ENCODE measurements around the gene OR13J1.
A peak's percentile ranks its signal among the peaks of the same experiment; 100 is the strongest.
"Not testable (repeated sequence)": the region's sequence is repeated elsewhere in the genome, so short reads cannot be mapped to it uniquely, and the experiment has no call there.

Gene OR13J1

DNA sequence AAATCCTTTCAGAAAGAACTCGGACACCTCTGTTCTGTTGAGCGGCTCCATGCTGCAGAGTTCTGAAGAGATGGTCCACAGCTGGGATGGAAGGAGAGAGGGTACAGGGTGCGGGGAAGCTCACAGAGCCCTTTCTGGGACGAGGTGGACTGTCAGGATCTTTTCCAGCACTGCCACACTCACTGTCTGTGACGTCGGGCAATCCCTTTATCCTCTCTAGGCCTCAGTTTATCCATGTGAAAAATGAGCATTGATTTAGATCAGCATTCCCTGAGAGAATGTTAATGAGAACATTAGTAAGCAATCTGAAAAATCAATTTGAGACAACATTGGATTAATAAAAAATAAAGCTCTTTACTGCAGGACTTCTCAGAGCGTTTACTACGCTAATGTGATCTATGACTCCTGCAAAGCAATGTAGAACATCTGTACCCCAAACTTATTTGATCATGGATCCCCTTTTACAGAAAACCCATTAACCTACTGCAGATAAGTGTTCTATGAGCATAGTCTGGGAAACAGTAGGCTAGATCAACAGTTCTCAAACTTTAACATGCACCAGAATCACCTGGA, at the start of gene OR13J1:
OR13J1 (minus strand) TSS at position 51 of the 573 bp plus-strand sequence; CDS start at position 51, 0 bp downstream.
- no peak for DNase-seq (ENCODE audit: low spot score)
- FAIRE-seq: no peak

GRCh38 chr9:35919212-35920008, 49.2 kb upstream of the OR13J1 start:
- DNase-seq (ENCODE audit: low spot score) (no peak), FAIRE-seq (no peak)

- FAIRE-seq: no peak
- DNase-seq (ENCODE audit: low spot score): no peak
These were observed 48.6 kb upstream of the OR13J1 start for GRCh38 chr9:35918780-35919179.

- DNase-seq (ENCODE audit: low spot score): no peak
- FAIRE-seq: no peak
These were observed 47.1 kb upstream of the OR13J1 start for GRCh38 chr9:35917261-35917660.

- DNase-seq (ENCODE audit: low spot score): no peak
- no peak for FAIRE-seq
These were observed 45.6 kb upstream of the OR13J1 start for GRCh38 chr9:35915681-35916294.

DNA sequence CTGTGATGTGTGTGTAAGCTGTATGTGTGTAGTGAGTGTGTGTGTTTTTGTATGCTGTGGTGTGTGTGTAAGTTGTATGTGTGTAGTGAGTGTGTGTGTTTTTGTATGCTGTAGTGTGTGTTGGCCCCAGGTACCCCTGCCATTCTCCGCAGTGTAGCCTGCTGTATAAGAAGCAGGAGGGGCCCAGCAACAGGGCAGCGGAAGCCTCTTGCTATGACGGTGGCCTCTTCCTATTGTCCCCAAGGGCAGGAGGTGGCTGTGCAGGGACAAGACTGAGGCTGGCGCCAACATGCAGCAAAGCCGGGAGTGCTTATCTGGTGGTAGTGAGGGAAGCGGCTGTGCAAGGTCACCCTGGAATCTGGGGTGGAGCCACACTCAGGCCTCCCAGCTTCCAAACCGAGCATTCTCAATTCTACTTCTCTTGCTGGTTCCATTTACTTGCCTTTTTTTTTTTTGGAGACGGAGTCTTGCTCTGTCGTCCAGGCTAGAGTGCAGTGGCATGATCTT, 44.2 kb upstream of the OR13J1 start:
- FAIRE-seq (no peak), DNase-seq (ENCODE audit: low spot score) (no peak)

DNA sequence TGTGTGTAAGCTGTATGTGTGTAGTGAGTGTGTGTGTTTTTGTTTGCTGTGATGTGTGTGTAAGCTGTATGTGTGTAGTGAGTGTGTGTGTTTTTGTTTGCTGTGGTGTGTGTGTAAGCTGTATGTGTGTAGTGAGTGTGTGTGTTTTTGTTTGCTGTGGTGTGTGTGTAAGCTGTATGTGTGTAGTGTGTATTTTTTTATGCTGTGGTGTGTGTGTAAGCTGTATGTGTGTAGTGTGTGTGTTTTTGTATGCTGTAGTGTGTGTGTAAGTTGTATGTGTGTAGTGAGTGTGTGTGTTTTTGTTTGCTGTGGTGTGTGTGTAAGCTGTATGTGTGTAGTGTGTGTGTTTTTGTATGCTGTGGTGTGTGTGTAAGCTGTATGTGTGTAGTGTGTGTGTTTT, 43.2 kb upstream of the OR13J1 start:
- not testable (repeated sequence) for FAIRE-seq; DNase-seq (ENCODE audit: low spot score)

DNA sequence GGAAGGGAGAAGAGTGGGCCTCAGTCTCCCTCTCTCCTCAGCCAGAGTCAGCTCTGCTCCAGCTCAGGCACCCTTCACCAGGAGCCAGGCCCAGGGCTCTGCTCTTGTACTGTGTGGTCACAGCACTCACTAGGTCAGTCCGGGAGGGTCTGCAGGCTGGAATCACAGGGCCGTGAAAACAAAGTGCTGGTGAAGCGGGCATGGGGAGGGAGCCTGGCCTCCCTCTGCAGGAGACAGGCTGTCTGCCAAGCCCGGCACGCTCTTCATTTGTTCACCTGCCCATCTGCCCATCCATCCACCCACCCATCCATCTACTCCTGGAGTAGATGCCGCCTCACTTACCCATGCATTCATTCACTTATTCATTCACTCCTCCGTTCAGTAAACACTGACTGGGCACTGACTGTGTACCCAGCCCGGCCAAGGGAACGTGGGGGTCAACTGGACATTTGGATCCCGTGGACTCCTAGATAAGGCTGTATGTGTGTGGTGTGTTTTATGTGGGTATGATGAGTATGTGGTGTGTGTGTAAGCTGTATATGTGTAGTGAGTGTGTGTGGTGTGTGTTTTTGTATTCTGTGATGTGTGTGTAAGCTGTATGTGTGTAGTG, 42.7 kb upstream of the OR13J1 start:
- DNase-seq (ENCODE audit: low spot score): no peak
- FAIRE-seq: no peak

DNA sequence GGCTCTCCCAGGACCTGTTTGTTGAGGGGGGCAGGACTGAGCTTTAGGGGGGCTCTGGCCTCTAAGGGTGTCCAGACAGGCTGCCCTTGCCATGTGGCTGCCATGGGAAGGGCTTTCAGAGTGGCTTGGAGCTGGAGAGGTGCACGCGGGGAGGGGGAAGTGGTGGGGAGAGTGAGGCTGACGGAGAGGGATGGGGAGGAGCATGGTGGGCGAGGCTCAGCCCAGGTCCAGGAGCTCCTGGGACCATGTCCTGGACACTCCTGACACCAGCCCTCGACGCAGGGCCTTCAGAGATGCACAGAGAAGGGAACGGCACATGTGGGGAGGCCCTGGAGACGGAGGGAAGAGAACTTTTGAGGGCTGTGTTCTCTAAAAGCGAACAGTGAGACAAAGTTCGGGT, 41.5 kb upstream of the OR13J1 start:
- DNase-seq (ENCODE audit: low spot score): no peak
- FAIRE-seq: no peak

DNA sequence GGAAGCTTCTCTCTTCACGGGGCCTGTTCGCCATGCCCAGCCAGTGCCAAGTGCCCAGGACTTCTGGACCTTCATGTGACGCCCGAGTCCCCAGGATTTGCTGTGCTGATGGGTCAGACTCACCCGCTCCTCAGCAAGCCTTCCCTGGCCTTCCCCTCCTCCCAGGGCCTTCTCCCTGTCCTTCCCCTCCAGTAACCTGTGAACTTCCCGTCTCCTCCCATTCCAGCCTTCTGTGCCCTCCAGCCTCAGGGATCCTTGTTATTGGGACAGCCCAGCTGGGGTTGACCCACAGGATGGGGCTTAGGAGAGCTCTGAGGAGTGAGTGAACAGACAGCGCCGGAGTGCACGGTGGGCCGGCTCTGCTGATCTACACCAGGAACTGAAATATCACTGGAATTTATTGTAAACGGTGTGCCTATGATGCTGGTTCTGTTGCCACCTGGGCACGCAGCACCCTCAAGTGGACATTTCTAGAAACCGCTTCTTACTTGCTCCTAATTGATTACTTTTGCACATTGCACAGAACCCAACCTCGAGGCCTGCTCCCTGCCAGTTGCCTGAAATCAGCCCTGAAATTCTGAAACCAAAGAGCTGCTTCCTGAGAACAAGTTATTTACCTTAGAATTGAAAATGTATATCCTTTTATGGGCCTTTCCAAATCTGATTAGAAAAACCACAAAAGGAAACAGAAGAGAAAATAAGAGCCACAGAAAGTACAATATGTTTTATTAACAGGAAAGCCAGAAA, 40.6 kb upstream of the OR13J1 start:
- FAIRE-seq: no peak
- DNase-seq (ENCODE audit: low spot score): peak; percentile 56

DNA sequence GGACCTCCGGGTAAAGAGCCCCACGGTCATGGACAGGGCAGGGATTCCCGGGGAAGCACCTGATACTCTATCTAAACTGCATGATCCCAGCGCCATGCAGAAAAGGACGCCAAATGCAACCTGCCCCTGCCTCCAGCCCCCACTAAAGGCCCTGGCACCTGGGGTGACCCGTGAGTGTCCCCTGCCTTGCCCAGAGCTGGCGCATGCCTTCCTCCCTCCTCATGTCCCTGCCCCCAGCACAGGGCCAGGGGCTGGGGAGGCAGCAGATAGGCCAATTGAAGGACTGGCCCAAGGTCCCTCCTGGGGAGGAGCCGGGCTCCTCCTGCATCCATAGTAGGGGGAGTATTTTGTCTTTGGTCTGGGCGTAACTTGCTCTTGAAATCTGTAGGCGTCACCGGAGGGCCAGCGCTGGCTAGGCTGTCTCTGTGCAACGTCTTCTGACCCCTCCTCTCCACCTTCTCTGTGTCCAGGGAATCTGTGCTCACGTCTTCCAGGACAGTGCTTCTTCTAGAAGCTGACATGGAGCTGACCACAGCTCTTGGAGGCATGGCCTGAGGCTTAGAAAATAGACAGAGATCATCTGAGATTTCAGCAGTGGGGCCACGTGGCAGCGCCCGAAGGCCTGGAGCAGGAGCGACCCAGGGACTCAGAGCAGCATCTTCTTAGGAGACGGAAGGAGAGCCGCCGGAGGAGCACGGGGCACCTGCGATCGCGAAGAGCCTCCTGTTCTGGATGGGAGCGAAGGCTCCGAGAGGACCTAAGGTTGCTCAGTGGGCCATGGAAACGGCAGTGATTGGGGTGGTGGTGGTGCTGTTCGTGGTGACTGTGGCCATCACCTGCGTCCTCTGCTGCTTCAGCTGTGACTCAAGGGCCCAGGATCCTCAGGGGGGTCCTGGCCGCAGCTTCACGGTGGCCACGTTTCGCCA, 39.7 kb upstream of the OR13J1 start:
- DNase-seq (ENCODE audit: low spot score) (no peak), FAIRE-seq (no peak)

- FAIRE-seq (no peak), DNase-seq (ENCODE audit: low spot score) (no peak)
These were observed 39.1 kb upstream of the OR13J1 start, which contains the start of gene SPAAR for GRCh38 chr9:35909274-35909673. TSS of gene SPAAR (plus strand) at chr9:35909490. CDS start at chr9:35910464, 974 bp downstream.

GRCh38 chr9:35908504-35909125, 38.4 kb upstream of the OR13J1 start:
- DNase-seq (ENCODE audit: low spot score) (peak; percentile 50), FAIRE-seq (no peak)

GRCh38 chr9:35907711-35908503, 37.7 kb upstream of the OR13J1 start:
- peak; percentile 77 for FAIRE-seq

GRCh38 chr9:35906923-35907699, 36.9 kb upstream of the OR13J1 start:
- no peak for FAIRE-seq
- DNase-seq (ENCODE audit: low spot score): no peak

More at GRCh38 chr9:35907711-35908503, 37.7 kb upstream of the OR13J1 start:
- DNase-seq (ENCODE audit: low spot score): peak; percentile 91

DNA sequence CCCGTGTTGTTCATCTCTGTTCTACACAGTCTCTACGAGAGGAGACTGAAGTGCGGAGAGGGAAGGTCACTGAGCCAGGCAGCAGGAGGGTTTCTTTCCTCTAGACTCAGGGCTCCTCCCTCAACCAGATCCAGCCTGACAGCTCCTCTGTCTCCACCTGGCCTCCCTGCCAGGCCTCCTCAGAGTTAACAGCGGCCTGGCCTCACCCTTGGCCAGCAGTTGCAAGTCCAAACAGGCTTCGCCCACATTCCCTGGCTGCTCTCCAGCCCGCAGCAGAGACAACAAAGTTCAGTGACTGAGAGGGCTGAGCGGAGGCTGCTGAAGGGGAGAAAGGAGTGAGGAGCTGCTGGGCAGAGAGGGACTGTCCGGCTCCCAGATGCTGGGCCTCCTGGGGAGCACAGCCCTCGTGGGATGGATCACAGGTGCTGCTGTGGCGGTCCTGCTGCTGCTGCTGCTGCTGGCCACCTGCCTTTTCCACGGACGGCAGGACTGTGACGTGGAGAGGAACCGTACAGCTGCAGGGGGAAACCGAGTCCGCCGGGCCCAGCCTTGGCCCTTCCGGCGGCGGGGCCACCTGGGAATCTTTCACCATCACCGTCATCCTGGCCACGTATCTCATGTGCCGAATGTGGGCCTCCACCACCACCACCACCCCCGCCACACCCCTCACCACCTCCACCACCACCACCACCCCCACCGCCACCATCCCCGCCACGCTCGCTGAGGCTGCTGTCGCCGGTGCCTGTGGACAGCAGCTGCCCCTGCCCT, 35.9 kb upstream of the OR13J1 start, which contains the start of gene HRCT1:
HRCT1 (plus strand) TSS at position 291 of the 768 bp plus-strand sequence; CDS start at position 377, 86 bp downstream.
- FAIRE-seq (peak; percentile 92), DNase-seq (ENCODE audit: low spot score) (peak; percentile 90)
